Vagina (tissue), 2 donors: ENCODE measurements around the gene NCAN.

Experiments used
- POLR2A ChIP-seq, 2 donors: fragments of 450-650 bp; IDR thresholded peaks; one replicate each; pipeline ENCODE4 v1.6.1; 2017; ENCODE audit warnings: antibody characterized with exemption in 2 of 2, mild to moderate bottlenecking in 2 of 2, moderate library complexity in 2 of 2
- TF ChIP-seq, protein P1 (sequence below), 3 experiments: fragments of 450-650 bp in 2 of 3; fragments of 200-600 bp in 1 of 3; sonication (generic) in 1 of 3; IDR thresholded peaks; one replicate each; pipeline ENCODE4 v1.5.1; 2017 to 2019; ENCODE audit warnings: antibody characterized with exemption in 3 of 3, mild to moderate bottlenecking in 2 of 3, moderate library complexity in 2 of 3

DNA sequence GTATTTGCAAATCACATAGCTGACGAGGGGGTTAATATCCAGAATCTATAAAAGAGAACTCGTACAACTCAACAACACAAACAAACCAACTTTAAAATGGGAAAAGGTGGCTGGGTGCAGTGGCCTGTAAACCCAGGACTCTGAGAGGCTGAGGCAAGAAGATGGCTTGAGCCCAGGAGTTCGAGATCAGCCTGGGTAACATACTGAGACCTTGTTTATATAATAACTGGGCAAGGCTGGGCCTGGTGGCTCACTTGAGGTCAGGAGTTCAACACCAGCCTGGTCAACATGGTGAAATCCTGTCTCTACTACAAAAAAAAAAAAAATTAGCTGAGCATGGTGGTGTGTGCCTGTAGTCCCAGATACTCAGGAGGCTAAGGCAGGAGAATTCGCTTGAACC is 83.2 kb downstream of the NCAN start:
- TF ChIP-seq, protein P1, sequence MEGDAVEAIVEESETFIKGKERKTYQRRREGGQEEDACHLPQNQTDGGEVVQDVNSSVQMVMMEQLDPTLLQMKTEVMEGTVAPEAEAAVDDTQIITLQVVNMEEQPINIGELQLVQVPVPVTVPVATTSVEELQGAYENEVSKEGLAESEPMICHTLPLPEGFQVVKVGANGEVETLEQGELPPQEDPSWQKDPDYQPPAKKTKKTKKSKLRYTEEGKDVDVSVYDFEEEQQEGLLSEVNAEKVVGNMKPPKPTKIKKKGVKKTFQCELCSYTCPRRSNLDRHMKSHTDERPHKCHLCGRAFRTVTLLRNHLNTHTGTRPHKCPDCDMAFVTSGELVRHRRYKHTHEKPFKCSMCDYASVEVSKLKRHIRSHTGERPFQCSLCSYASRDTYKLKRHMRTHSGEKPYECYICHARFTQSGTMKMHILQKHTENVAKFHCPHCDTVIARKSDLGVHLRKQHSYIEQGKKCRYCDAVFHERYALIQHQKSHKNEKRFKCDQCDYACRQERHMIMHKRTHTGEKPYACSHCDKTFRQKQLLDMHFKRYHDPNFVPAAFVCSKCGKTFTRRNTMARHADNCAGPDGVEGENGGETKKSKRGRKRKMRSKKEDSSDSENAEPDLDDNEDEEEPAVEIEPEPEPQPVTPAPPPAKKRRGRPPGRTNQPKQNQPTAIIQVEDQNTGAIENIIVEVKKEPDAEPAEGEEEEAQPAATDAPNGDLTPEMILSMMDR (IDR thresholded peaks at IDR 0.05), result no peak
- no peak for TF ChIP-seq POLR2A (IDR thresholded peaks at IDR 0.05)
